Body of pancreas (tissue), 4 donors: ENCODE measurements around the gene CARD11. TPM values are rescaled to one million over a fixed set of nuclear protein-coding genes. Genes with fewer than 3 reads are reported as not detected.
"Not testable (repeated sequence)": the region's sequence is repeated elsewhere in the genome, so short reads cannot be mapped to it uniquely, and the experiment has no call there.

Source experiments
- ATAC-seq: fragments of 150-250 bp; one replicate; pipeline ENCODE4 v1.9.1; 2016
- DNase-seq, 4 donors: peaks; one replicate each; pipeline ENCODE4 v3.0.0-alpha.2; 2019
- H3K27ac ChIP-seq, 4 donors: fragments of 200-600 bp; sonication (generic); 1 replicate in 3 of 4; 2 replicates in 1 of 4; pipeline versions ENCODE4 v1.5.1 to v1.6.1; 2016 to 2019; ENCODE audit warnings: mild to moderate bottlenecking in 1 of 4, mixed read lengths in 1 of 4, moderate library complexity in 1 of 4
- H3K27me3 ChIP-seq, 2 donors: fragments of 200-600 bp; sonication (generic); one replicate each; pipeline ENCODE4 v1.6.0; 2016; ENCODE audit warnings: mild to moderate bottlenecking in 1 of 2
- H3K36me3 ChIP-seq, 2 donors: fragments of 200-600 bp; sonication (generic); replicated peaks in 1 of 2; 2 replicates each; pipeline ENCODE4 v1.5.1; 2016; ENCODE audit warnings: low read depth in 2 of 2; ENCODE audit not compliant: insufficient read depth in 1 of 2
- H3K4me1 ChIP-seq: fragments of 200-600 bp; sonication (generic); one replicate; pipeline ENCODE4 v1.6.0; 2016
- H3K4me3 ChIP-seq, 2 donors: fragments of 200-600 bp; sonication (generic); 1 replicate in 1 of 2; 2 replicates in 1 of 2; pipeline ENCODE4 v1.5.1; 2016 to 2019
- H3K9me3 ChIP-seq, 3 donors: fragments of 200-600 bp; sonication (generic); 1 replicate in 2 of 3; 2 replicates in 1 of 3; pipeline ENCODE4 v1.5.1; 2016
- POLR2A ChIP-seq, 3 donors: fragments of 450-650 bp; IDR thresholded peaks; one replicate each; pipeline ENCODE4 v1.6.1; 2016; ENCODE audit warnings: antibody characterized with exemption in 3 of 3, mild to moderate bottlenecking in 2 of 3
- WGBS, 2 donors: methylation state at CpG; one replicate each; pipeline ENCODE4 v1.1.5; 2017; 5-methylcytosine and 5-hydroxymethylcytosine counted together
- intact Hi-C: fragments of 100-400 bp; cut with DNase I; formaldehyde crosslinking; loops from one replicate; pipeline ENCODE4 v1.15.1; 2023
- total RNA-seq, 2 donors: library from RNA; depleted of rRNA; stranded (reverse); fragments of >200 nt; gene quantifications; one replicate each; pipeline ENCODE4 v1.1.0, GENCODE V29; 2016
- TF ChIP-seq, protein P1 (sequence below), 7 experiments: fragments of 450-650 bp in 4 of 7; fragments of 200-600 bp in 3 of 7; sonication (generic) in 3 of 7; IDR thresholded peaks; one replicate each; pipeline ENCODE4 v1.5.1; 2016 to 2019; ENCODE audit warnings: antibody characterized with exemption in 7 of 7

Gene CARD11
- total RNA-seq, 2 donors from 2014 or later: 2.0 to 3.4 TPM

DNA sequence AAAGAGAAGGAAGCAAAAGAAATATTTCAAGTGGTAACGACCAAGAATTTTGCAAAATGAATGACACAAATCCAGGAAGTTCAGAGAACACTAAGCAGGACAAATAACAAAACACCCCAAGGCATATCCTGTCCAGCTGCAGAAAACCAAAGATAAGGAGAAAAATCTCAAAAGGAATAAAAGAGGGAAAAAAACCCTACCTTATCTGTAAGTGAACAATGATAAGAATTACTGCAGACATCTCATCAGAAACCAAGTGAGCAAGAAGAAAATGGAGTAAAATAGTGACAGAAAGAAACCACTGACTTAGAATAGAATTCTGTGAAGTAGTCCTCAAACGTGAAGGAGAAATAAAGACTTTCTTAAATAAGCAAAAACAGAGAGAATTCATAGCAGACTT lies 21.8 kb downstream of the CARD11 start:
- no peak for ATAC-seq

GRCh38 chr7:3021224-3021623 lies 22.4 kb downstream of the CARD11 start:
- 84 to 85% methylated on average over 8 of the region's 8 CpGs for WGBS, 2 donors
- H3K9me3 ChIP-seq, intact Hi-C loops, ATAC-seq, H3K36me3 ChIP-seq, H3K27me3 ChIP-seq, H3K27ac ChIP-seq, H3K4me1 ChIP-seq, H3K4me3 ChIP-seq, DNase-seq: not testable (repeated sequence)

More for the DNA sequence above, 21.8 kb downstream of the CARD11 start:
- Histone ChIP-seq H3K4me3 (no peak overlapping the region), H3K9me3 (peaks cover 0 to 5% (median 0%) of the 10 kb centered on the region in 3 donors), H3K27me3 (no peaks in the 10 kb centered on the region), H3K36me3 (no peaks in the 10 kb centered on the region), H3K4me1 (no peaks in the 10 kb centered on the region), H3K27ac (no peak overlapping the region)
- WGBS, 2 donors: 59 to 79% methylated on average over 2 of the region's 2 CpGs
- no peak for DNase-seq
- TF ChIP-seq, protein P1, sequence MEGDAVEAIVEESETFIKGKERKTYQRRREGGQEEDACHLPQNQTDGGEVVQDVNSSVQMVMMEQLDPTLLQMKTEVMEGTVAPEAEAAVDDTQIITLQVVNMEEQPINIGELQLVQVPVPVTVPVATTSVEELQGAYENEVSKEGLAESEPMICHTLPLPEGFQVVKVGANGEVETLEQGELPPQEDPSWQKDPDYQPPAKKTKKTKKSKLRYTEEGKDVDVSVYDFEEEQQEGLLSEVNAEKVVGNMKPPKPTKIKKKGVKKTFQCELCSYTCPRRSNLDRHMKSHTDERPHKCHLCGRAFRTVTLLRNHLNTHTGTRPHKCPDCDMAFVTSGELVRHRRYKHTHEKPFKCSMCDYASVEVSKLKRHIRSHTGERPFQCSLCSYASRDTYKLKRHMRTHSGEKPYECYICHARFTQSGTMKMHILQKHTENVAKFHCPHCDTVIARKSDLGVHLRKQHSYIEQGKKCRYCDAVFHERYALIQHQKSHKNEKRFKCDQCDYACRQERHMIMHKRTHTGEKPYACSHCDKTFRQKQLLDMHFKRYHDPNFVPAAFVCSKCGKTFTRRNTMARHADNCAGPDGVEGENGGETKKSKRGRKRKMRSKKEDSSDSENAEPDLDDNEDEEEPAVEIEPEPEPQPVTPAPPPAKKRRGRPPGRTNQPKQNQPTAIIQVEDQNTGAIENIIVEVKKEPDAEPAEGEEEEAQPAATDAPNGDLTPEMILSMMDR (IDR thresholded peaks at IDR 0.05): no peak
- no peak for TF ChIP-seq POLR2A (IDR thresholded peaks at IDR 0.05)
- intact Hi-C loops: no loop called here

- H3K36me3 ChIP-seq: no peaks in the 10 kb centered on the region
- H3K27me3 ChIP-seq: no peaks in the 10 kb centered on the region
- H3K9me3 ChIP-seq: peaks cover 0 to 5% (median 0%) of the 10 kb centered on the region in 3 donors
- DNase-seq (no peak), ATAC-seq (no peak)
- 80 to 84% methylated on average over 1 of the region's 1 CpG for WGBS, 2 donors
- intact Hi-C loops: no loop called here
- TF ChIP-seq, protein P1 (IDR thresholded peaks at IDR 0.05): no peak
- no peak for TF ChIP-seq POLR2A (IDR thresholded peaks at IDR 0.05)
- H3K27ac ChIP-seq: no peak overlapping the region
- no peak overlapping the region for H3K4me3 ChIP-seq
- H3K4me1 ChIP-seq: no peaks in the 10 kb centered on the region
These were observed 23.3 kb downstream of the CARD11 start for GRCh38 chr7:3020416-3020815.

DNA sequence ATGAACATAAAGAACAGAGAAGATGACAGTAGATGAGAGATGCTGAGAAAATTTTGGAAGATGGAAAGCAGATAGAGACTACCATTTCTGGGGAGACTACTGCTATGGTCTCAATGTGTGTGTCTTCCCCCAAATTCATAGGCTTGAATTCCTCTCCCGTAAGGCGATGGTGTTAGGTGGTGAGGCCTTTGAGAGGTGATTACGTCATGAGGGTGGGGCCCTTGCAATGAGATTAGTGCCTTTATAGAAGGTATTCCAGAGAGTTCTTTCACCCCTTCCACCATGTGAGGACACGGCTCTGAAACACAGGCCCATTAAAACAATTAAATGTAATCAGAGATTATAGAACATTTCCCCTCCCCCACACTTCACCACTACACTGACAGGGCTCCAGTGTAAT lies 23.9 kb downstream of the CARD11 start:
- Histone ChIP-seq H3K4me3 (no peak overlapping the region), H3K4me1 (no peaks in the 10 kb centered on the region), H3K27ac (no peak overlapping the region), H3K27me3 (no peaks in the 10 kb centered on the region), H3K9me3 (peaks cover 0 to 5% (median 0%) of the 10 kb centered on the region in 3 donors), H3K36me3 (no peaks in the 10 kb centered on the region)
- ATAC-seq (no peak), DNase-seq (no peak)
- intact Hi-C loops: no loop called here
- 89 to 98% methylated on average over 4 of the region's 4 CpGs for WGBS, 2 donors
- no peak for TF ChIP-seq POLR2A (IDR thresholded peaks at IDR 0.05)
- TF ChIP-seq, protein P1 (IDR thresholded peaks at IDR 0.05): no peak

GRCh38 chr7:3013975-3014792 lies 29.5 kb downstream of the CARD11 start:
- Histone ChIP-seq H3K4me1 (no peaks in the 10 kb centered on the region), H3K36me3 (no peaks in the 10 kb centered on the region), H3K9me3 (no peaks in the 10 kb centered on the region), H3K27ac (no peak overlapping the region), H3K4me3 (no peak overlapping the region), H3K27me3 (no peaks in the 10 kb centered on the region)
- TF ChIP-seq POLR2A (IDR thresholded peaks at IDR 0.05): no peak
- TF ChIP-seq, protein P1 (IDR thresholded peaks at IDR 0.05): no peak
- 91 to 94% methylated on average over 23 of the region's 23 CpGs for WGBS, 2 donors
- no peak for DNase-seq
- no peak for ATAC-seq
- intact Hi-C loops: no loop called here
